ENCODE results near the gene LAMTOR1.

GRCh38 chr11:72114570-72114969 lies 11.5 kb upstream of the LAMTOR1 start:
- TF ChIP-seq CTCF (IDR thresholded peaks at IDR 0.05 in 8 of 11, conservative IDR thresholded peaks at IDR 0.05 in 3 of 11), result no peak
- TF ChIP-seq POLR2AphosphoS5 (IDR thresholded peaks at IDR 0.05), result no peak
- no peak for TF ChIP-seq POLR2A (IDR thresholded peaks at IDR 0.05)

All from spleen (tissue), 7 donors.